ENCODE results near the gene CLECL1. TPM values are rescaled to one million over a fixed set of nuclear protein-coding genes. Genes with fewer than 3 reads are reported as not detected.

Gene CLECL1
- total and polyA plus RNA-seq, 2 of the 8 experiments (the other 6 are each of a cell fraction or from before 2014, with no cell fraction given): not detected

- no peak for TF ChIP-seq SIX5 (IDR thresholded peaks at IDR 0.05; ENCODE audit: low read depth, low read length)
Observed at GRCh38 chr12:9781360-9781759, 48.5 kb upstream of the CLECL1 start (continued).
